GM23248 (cell line): ENCODE results near the gene ANKRD13D.

Experiments
- EZH2 ChIP-seq: fragments of 200-600 bp; sonication (generic); IDR thresholded peaks from 2 replicates; pipeline ENCODE4 v1.6.1; 2018; ENCODE audit warnings: antibody characterized with exemption, mild to moderate bottlenecking; ENCODE audit not compliant: insufficient read depth, poor library complexity, severe bottlenecking
- EZH2phosphoT487 ChIP-seq: fragments of 200-600 bp; sonication (generic); IDR thresholded peaks from 2 replicates; pipeline ENCODE4 v1.6.1; 2018; ENCODE audit warnings: antibody characterized with exemption, moderate library complexity, mild to moderate bottlenecking, low read depth; ENCODE audit not compliant: insufficient read depth

DNA sequence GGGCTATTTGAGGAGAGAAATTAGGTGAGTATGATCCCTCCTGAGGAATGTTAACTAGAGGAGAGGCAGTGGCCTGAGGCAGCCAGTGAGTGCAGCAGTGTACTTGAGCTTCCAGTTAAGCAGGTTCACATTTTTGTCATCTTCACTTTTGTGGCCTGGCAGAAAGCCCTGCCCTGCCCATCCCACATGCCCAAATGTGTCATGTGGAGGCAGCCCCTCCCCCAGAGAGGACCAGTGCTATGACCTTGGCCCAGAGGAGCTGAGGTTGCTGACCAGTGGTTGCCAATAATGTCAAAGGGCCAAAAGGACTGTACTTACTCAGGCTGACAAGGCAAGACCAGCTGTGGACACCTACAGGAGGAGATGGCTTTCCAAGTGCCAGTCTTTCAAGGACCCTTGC lies 40.5 kb upstream of the ANKRD13D start:
- no peak for TF ChIP-seq EZH2
- no peak for TF ChIP-seq EZH2phosphoT487
